ENCODE data around the gene NEUROG1. TPM values are rescaled to one million over a fixed set of nuclear protein-coding genes. Genes with fewer than 3 reads are reported as not detected.

The NEUROG1 gene
- not detected for total RNA-seq

- H3K4me3 Mint-ChIP-seq = peak within 1 kb of the TSS; percentile 40 to 55
- no peak within 1 kb of the TSS for H3K27ac Mint-ChIP-seq
- no peaks in the 10 kb centered on the region for H3K36me3 Mint-ChIP-seq (ENCODE audit: insufficient read depth in 2 of 2)
- DNase-seq (no peak), ATAC-seq (replicated peaks in 1 of 2) (peak in 1 of 2 donors; percentile 18)
- peaks cover 77% of the 10 kb centered on the region for H3K27me3 Mint-ChIP-seq (ENCODE audit: low read depth)
- H3K4me1 Mint-ChIP-seq (ENCODE audit: low read depth) = peaks cover 7% of the 10 kb centered on the region
- H3K9me3 Mint-ChIP-seq = no peaks in the 10 kb centered on the region
Observed at GRCh38 chr5:135535820-135536801, at the start of gene NEUROG1. TSS of gene NEUROG1 (minus strand) at chr5:135535964. CDS start at chr5:135535690, 274 bp downstream.

- ATAC-seq (replicated peaks in 1 of 2) (no peak), DNase-seq (no peak)
- no peak overlapping the region for H3K4me3 Mint-ChIP-seq
- no peaks in the 10 kb centered on the region for H3K4me1 Mint-ChIP-seq (ENCODE audit: low read depth)
- H3K27me3 Mint-ChIP-seq (ENCODE audit: low read depth) = peaks cover 12% of the 10 kb centered on the region
- H3K9me3 Mint-ChIP-seq = no peaks in the 10 kb centered on the region
- no peaks in the 10 kb centered on the region for H3K36me3 Mint-ChIP-seq (ENCODE audit: insufficient read depth in 2 of 2)
- no peak overlapping the region for H3K27ac Mint-ChIP-seq
Observed at GRCh38 chr5:135584918-135585317, 49.2 kb upstream of the NEUROG1 start.

- no peak for DNase-seq
- no peak for ATAC-seq (replicated peaks in 1 of 2)
- H3K4me1 Mint-ChIP-seq (ENCODE audit: low read depth) = peaks cover under 1% of the 10 kb centered on the region
- H3K36me3 Mint-ChIP-seq (ENCODE audit: insufficient read depth in 2 of 2) = no peaks in the 10 kb centered on the region
- no peak overlapping the region for H3K27ac Mint-ChIP-seq
- H3K9me3 Mint-ChIP-seq = no peaks in the 10 kb centered on the region
- no peak overlapping the region for H3K4me3 Mint-ChIP-seq
- peaks cover 19% of the 10 kb centered on the region for H3K27me3 Mint-ChIP-seq (ENCODE audit: low read depth)
Observed at GRCh38 chr5:135584276-135584675, 48.5 kb upstream of the NEUROG1 start.

- DNase-seq (no peak), ATAC-seq (replicated peaks in 1 of 2) (no peak)
- Mint-ChIP-seq H3K4me1 (ENCODE audit: low read depth) (peaks cover 5% of the 10 kb centered on the region), H3K9me3 (no peaks in the 10 kb centered on the region), H3K4me3 (no peak overlapping the region), H3K36me3 (ENCODE audit: insufficient read depth in 2 of 2) (no peaks in the 10 kb centered on the region), H3K27me3 (ENCODE audit: low read depth) (peaks cover 30% of the 10 kb centered on the region), H3K27ac (no peak overlapping the region)
Observed at GRCh38 chr5:135582099-135582781, 46.5 kb upstream of the NEUROG1 start.

- Mint-ChIP-seq H3K27me3 (ENCODE audit: low read depth) (peaks cover 40% of the 10 kb centered on the region), H3K9me3 (no peaks in the 10 kb centered on the region), H3K27ac (no peak within 1 kb of the TSS), H3K4me3 (peak within 1 kb of the TSS in 1 of 2 donors; percentile 36), H3K36me3 (ENCODE audit: insufficient read depth in 2 of 2) (no peaks in the 10 kb centered on the region), H3K4me1 (ENCODE audit: low read depth) (peaks cover 5% of the 10 kb centered on the region)
- peak in 1 of 2 donors; percentile 18 for DNase-seq
- peak; percentile 42 to 49 for ATAC-seq (replicated peaks in 1 of 2)
Observed at GRCh38 chr5:135578685-135579341, 43.0 kb upstream of the NEUROG1 start, which contains the start of gene CXCL14. TSS of gene CXCL14 (minus strand) at chr5:135578991. CDS start at chr5:135578778, 213 bp downstream.

- Mint-ChIP-seq H3K36me3 (ENCODE audit: insufficient read depth in 2 of 2) (no peaks in the 10 kb centered on the region), H3K4me1 (ENCODE audit: low read depth) (peaks cover 5% of the 10 kb centered on the region), H3K4me3 (no peak overlapping the region), H3K27me3 (ENCODE audit: low read depth) (peaks cover 40% of the 10 kb centered on the region), H3K9me3 (no peaks in the 10 kb centered on the region), H3K27ac (no peak overlapping the region)
- ATAC-seq (replicated peaks in 1 of 2) = no peak
- no peak for DNase-seq
Observed at GRCh38 chr5:135578305-135578684, 42.5 kb upstream of the NEUROG1 start.

GRCh38 chr5:135577421-135577820, 41.7 kb upstream of the NEUROG1 start:
- H3K27me3 Mint-ChIP-seq (ENCODE audit: low read depth) = peaks cover 40% of the 10 kb centered on the region
- DNase-seq (no peak), ATAC-seq (replicated peaks in 1 of 2) (no peak)
- H3K9me3 Mint-ChIP-seq = no peaks in the 10 kb centered on the region
- H3K4me1 Mint-ChIP-seq (ENCODE audit: low read depth) = peaks cover 5% of the 10 kb centered on the region
- no peaks in the 10 kb centered on the region for H3K36me3 Mint-ChIP-seq (ENCODE audit: insufficient read depth in 2 of 2)
- no peak overlapping the region for H3K27ac Mint-ChIP-seq
- no peak overlapping the region for H3K4me3 Mint-ChIP-seq

GRCh38 chr5:135576075-135576599, 40.4 kb upstream of the NEUROG1 start:
- ATAC-seq (replicated peaks in 1 of 2) (no peak), DNase-seq (no peak)
- H3K9me3 Mint-ChIP-seq = no peaks in the 10 kb centered on the region
- peaks cover 5% of the 10 kb centered on the region for H3K4me1 Mint-ChIP-seq (ENCODE audit: low read depth)
- H3K27me3 Mint-ChIP-seq (ENCODE audit: low read depth) = peaks cover 33% of the 10 kb centered on the region
- no peak overlapping the region for H3K4me3 Mint-ChIP-seq
- no peak overlapping the region for H3K27ac Mint-ChIP-seq
- H3K36me3 Mint-ChIP-seq (ENCODE audit: insufficient read depth in 2 of 2) = no peaks in the 10 kb centered on the region

GRCh38 chr5:135574493-135574892, 38.7 kb upstream of the NEUROG1 start:
- peaks cover 23% of the 10 kb centered on the region for H3K27me3 Mint-ChIP-seq (ENCODE audit: low read depth)
- DNase-seq = no peak
- H3K4me1 Mint-ChIP-seq (ENCODE audit: low read depth) = peaks cover 5% of the 10 kb centered on the region
- no peak overlapping the region for H3K27ac Mint-ChIP-seq
- H3K36me3 Mint-ChIP-seq (ENCODE audit: insufficient read depth in 2 of 2) = no peaks in the 10 kb centered on the region
- no peaks in the 10 kb centered on the region for H3K9me3 Mint-ChIP-seq
- ATAC-seq (replicated peaks in 1 of 2) = no peak
- H3K4me3 Mint-ChIP-seq = no peak overlapping the region

- Mint-ChIP-seq H3K36me3 (ENCODE audit: insufficient read depth in 2 of 2) (no peaks in the 10 kb centered on the region), H3K27ac (no peak overlapping the region), H3K9me3 (no peaks in the 10 kb centered on the region), H3K4me3 (no peak overlapping the region), H3K27me3 (ENCODE audit: low read depth) (peaks cover 7% of the 10 kb centered on the region), H3K4me1 (ENCODE audit: low read depth) (no peaks in the 10 kb centered on the region)
- no peak for DNase-seq
- ATAC-seq (replicated peaks in 1 of 2) = no peak
Observed at GRCh38 chr5:135571902-135572301, 36.1 kb upstream of the NEUROG1 start.

GRCh38 chr5:135571066-135571609, 35.4 kb upstream of the NEUROG1 start:
- peaks cover 7% of the 10 kb centered on the region for H3K27me3 Mint-ChIP-seq (ENCODE audit: low read depth)
- no peaks in the 10 kb centered on the region for H3K36me3 Mint-ChIP-seq (ENCODE audit: insufficient read depth in 2 of 2)
- H3K9me3 Mint-ChIP-seq = no peaks in the 10 kb centered on the region
- H3K4me1 Mint-ChIP-seq (ENCODE audit: low read depth) = no peaks in the 10 kb centered on the region
- ATAC-seq (replicated peaks in 1 of 2) (no peak), DNase-seq (no peak)
- no peak overlapping the region for H3K27ac Mint-ChIP-seq
- H3K4me3 Mint-ChIP-seq = no peak overlapping the region

- H3K27me3 Mint-ChIP-seq (ENCODE audit: low read depth) = peaks cover 1% of the 10 kb centered on the region
- ATAC-seq (replicated peaks in 1 of 2) = no peak
- no peak overlapping the region for H3K4me3 Mint-ChIP-seq
- DNase-seq = no peak
- H3K27ac Mint-ChIP-seq = no peak overlapping the region
- no peaks in the 10 kb centered on the region for H3K9me3 Mint-ChIP-seq
- no peaks in the 10 kb centered on the region for H3K36me3 Mint-ChIP-seq (ENCODE audit: insufficient read depth in 2 of 2)
- H3K4me1 Mint-ChIP-seq (ENCODE audit: low read depth) = no peaks in the 10 kb centered on the region
Observed at GRCh38 chr5:135570453-135570764, 34.6 kb upstream of the NEUROG1 start.
